K562 (cell line): Measurements from ENCODE around the gene HMGB1. TPM values are rescaled to one million over a fixed set of nuclear protein-coding genes. Genes with fewer than 3 reads are reported as not detected.

ENCODE experiments used
- ATAC-seq: fragments of 200-7000 bp; cut with Tn5 transposase; 3 replicates; pipeline ENCODE4 v1.9.1; 2020; ENCODE audit warnings: moderate library complexity
- BruUV-seq: library from RNA; stranded (reverse); fragments of 400-500 nt; replicated peaks from 2 replicates; lab custom pipeline; 2021; lab: Mats Ljungman, UMichigan
- CTCF ChIA-PET: fragments of 300-600 bp; formaldehyde crosslinking; extraction: SDS; loops from one replicate; lab custom pipeline; 2021; ENCODE audit warnings: low intra/inter-chr PET ratio; lab: Yijun Ruan, JAX
- POLR2A ChIA-PET: fragments of 300-600, 350-650 bp; sonication (Branson Sonifier 250); formaldehyde crosslinking; extraction: SDS; loops from one replicate; lab custom pipeline; 2021; ENCODE audit warnings: antibody characterized with exemption, inconsistent platforms; lab: Yijun Ruan, JAX
- DNase-seq, 4 experiments: peaks; one replicate each; pipeline versions ENCODE4 v3.0.0 to v3.0.0-alpha.2; 2011 to 2018; ENCODE audit warnings: low spot score in 3 of 4, mixed read lengths in 3 of 4; ENCODE audit errors: extremely low read depth in 1 of 4
- FAIRE-seq: peaks from 2 replicates; lab custom pipeline; 2011; peaks lifted over from hg19 to GRCh38; lab: Jason Lieb, UNC
- H2AFZ ChIP-seq: 2 replicates; pipeline ENCODE4 v1.6.0; 2011; ENCODE audit warnings: low read depth, low read length, control low read depth, inconsistent platforms
- H3K27ac ChIP-seq: fragments of 200-600 bp; 3 replicates; pipeline ENCODE4 v1.8.0; 2011; ENCODE audit warnings: low read depth, mild to moderate bottlenecking, control low read depth, inconsistent platforms, low read length, moderate library complexity, mixed read lengths; ENCODE audit errors: extremely low read depth
- H3K27me3 ChIP-seq, 2 experiments: fragments of 300-600 bp in 1 of 2; 2 replicates in 1 of 2; 3 replicates in 1 of 2; pipeline versions ENCODE4 v1.6.0 to v1.8.0; 2011; ENCODE audit warnings: inconsistent platforms in 2 of 2, low read length in 2 of 2, mild to moderate bottlenecking in 1 of 2, mixed read lengths in 1 of 2, moderate library complexity in 1 of 2; ENCODE audit not compliant: control insufficient read depth in 2 of 2, insufficient read depth in 2 of 2
- H3K36me3 ChIP-seq: fragments of 300-600 bp; 3 replicates; pipeline ENCODE4 v1.8.0; 2011; ENCODE audit warnings: mild to moderate bottlenecking, low read length, inconsistent platforms; ENCODE audit not compliant: control insufficient read depth, insufficient read depth
- H3K4me1 ChIP-seq, 2 experiments: fragments of 200-600 bp in 1 of 2; replicated peaks in 1 of 2; 2 replicates in 1 of 2; 3 replicates in 1 of 2; pipeline versions ENCODE4 v1.5.1 to v1.8.0; 2011; ENCODE audit warnings: inconsistent platforms in 2 of 2, low read length in 2 of 2, mild to moderate bottlenecking in 1 of 2, mixed read lengths in 1 of 2, moderate library complexity in 1 of 2; ENCODE audit not compliant: control insufficient read depth in 2 of 2, insufficient read depth in 2 of 2
- H3K4me2 ChIP-seq: 2 replicates; pipeline ENCODE4 v1.6.1; 2011; ENCODE audit warnings: low read length, control low read depth, inconsistent platforms, mixed read lengths; ENCODE audit not compliant: insufficient read depth
- H3K4me3 ChIP-seq: fragments of 200-600 bp; sonication (generic), shearing (Covaris generic); 2 replicates; pipeline ENCODE4 v1.5.1; 2016; ENCODE audit warnings: control low read depth, inconsistent platforms
- H3K79me2 ChIP-seq: fragments of 200-600 bp; 3 replicates; pipeline ENCODE4 v1.8.0; 2011; ENCODE audit warnings: low read length, inconsistent platforms; ENCODE audit not compliant: control insufficient read depth, insufficient read depth
- H3K9ac ChIP-seq, 2 experiments: 2 replicates each; pipeline versions ENCODE4 v1.6.0 to v1.6.1; 2011; ENCODE audit warnings: low read depth in 2 of 2, low read length in 2 of 2, control low read depth in 1 of 2, inconsistent platforms in 1 of 2, mild to moderate bottlenecking in 1 of 2, mixed read lengths in 1 of 2; ENCODE audit not compliant: insufficient read depth in 1 of 2
- H3K9me1 ChIP-seq: one replicate; pipeline ENCODE4 v1.6.0; 2011; ENCODE audit warnings: inconsistent platforms, mild to moderate bottlenecking, low read length, moderate library complexity; ENCODE audit not compliant: control insufficient read depth, insufficient read depth
- H3K9me3 ChIP-seq: replicated peaks from 2 replicates; pipeline ENCODE4 v1.5.1; 2011; ENCODE audit warnings: low read depth, low read length, inconsistent platforms; ENCODE audit not compliant: control insufficient read depth, insufficient read depth
- H4K20me1 ChIP-seq: replicated peaks from 2 replicates; pipeline ENCODE4 v1.6.1; 2011; ENCODE audit warnings: low read length, inconsistent platforms, mixed read lengths; ENCODE audit not compliant: control insufficient read depth, insufficient read depth
- CTCF ChIP-seq, 3 experiments: IDR thresholded peaks in 2 of 3; conservative IDR thresholded peaks in 1 of 3; 2 replicates each; pipeline ENCODE4 v1.5.1; 2011 to 2012; ENCODE audit warnings: low read length in 3 of 3, mild to moderate bottlenecking in 3 of 3, control low read depth in 2 of 3, improper control_type of control experiment in 1 of 3, inconsistent platforms in 1 of 3, low read depth in 1 of 3, mixed read lengths in 1 of 3, moderate library complexity in 1 of 3; ENCODE audit not compliant: insufficient read depth in 2 of 3
- ETV5 ChIP-seq: sonication (generic); formaldehyde crosslinking; IDR thresholded peaks from 2 replicates; pipeline ENCODE4 v1.4.0; 2020; ENCODE audit warnings: low read depth, mild to moderate bottlenecking, missing genetic modification reagents
- HLTF ChIP-seq: fragments of 450-650 bp; IDR thresholded peaks from 2 replicates; pipeline ENCODE4 v1.6.1; 2016
- RBM15 ChIP-seq: fragments of 200-400 bp; formaldehyde crosslinking; IDR thresholded peaks from 2 replicates; pipeline ENCODE4 v1.6.1; 2018; ENCODE audit warnings: mild to moderate bottlenecking, low read length, moderate library complexity; ENCODE audit not compliant: insufficient read depth
- whole genome bisulfite sequencing: fragments of 100-300 bp; shearing (Covaris generic); methylation state at CpG from one replicate; pipeline ENCODE4 v1.1.6; 2016; ENCODE audit warnings: low coverage, mixed read lengths; ENCODE audit not compliant: insufficient coverage; ENCODE audit errors: missing lambda C conversion rate; 5-methylcytosine and 5-hydroxymethylcytosine counted together
- in situ Hi-C: fragments of 300-500 bp; cut with MboI; formaldehyde crosslinking; loops from 4 replicates; pipeline ENCODE4 v1.15.0; 2018; ENCODE audit warnings: inconsistent platforms, mixed read lengths
- intact Hi-C: fragments of 100-400 bp; cut with micrococcal nuclease; formaldehyde crosslinking; loops from 2 replicates; pipeline ENCODE4 v1.14.2; 2022
- polyA plus RNA-seq, 8 experiments: library from polyadenylated mRNA; depleted of rRNA in 4 of 8; stranded (reverse) in 5 of 8; unstranded in 3 of 8; fragments of >200 nt; fragmentation: Nextera tagmentation in 2 of 8; fragmentation: Illumina TruSeq in 1 of 8; extraction: Ambion mirVana in 2 of 8; extraction: Trizol in 1 of 8; gene quantifications; 2 replicates each; pipeline versions ENCODE4 v1.2.1 to v1.2.3, GENCODE V29; 2011 to 2014; ENCODE audit warnings: inconsistent platforms in 1 of 8, missing spikeins in 1 of 8
- total RNA-seq, 7 experiments: library from RNA; depleted of rRNA in 6 of 7; stranded (reverse); fragments of >200 nt in 6 of 7; fragmentation: Illumina TruSeq in 2 of 7; extraction: Trizol in 2 of 7; gene quantifications; 2 replicates each; pipeline versions ENCODE4 v1.2.1 to v1.2.3, GENCODE V29; 2011 to 2021; ENCODE audit warnings: low replicate concordance in 1 of 7

Gene HMGB1
- total and polyA plus RNA-seq, 9 of the 15 experiments (the other 6 are each of a cell fraction or from before 2014, with no cell fraction given) = 442 to 1,896 (median 933) TPM

GRCh38 chr13:30423891-30424290 lies 41.8 kb downstream of the HMGB1 start:
- no peak for TF ChIP-seq ETV5 (CRISPR knock-in tag)
- no peak for TF ChIP-seq RBM15
- TF ChIP-seq HLTF = no peak
- TF ChIP-seq CTCF (IDR thresholded peaks at IDR 0.05 in 2 of 3, conservative IDR thresholded peaks at IDR 0.05 in 1 of 3; ENCODE audit: insufficient read depth in 2 of 3, low read depth in 1 of 3, low read length in 3 of 3) = no peak
- ChIA-PET CTCF (no interaction called here), POLR2A (interaction anchor here (0.7 kb wide), 1 partner anchor 15 kb away, joined by 3 read pairs; no protein-coding TSS in a partner anchor)

More at GRCh38 chr13:30423891-30424290, 41.8 kb downstream of the HMGB1 start:
- H3K4me1 ChIP-seq = peaks cover 4 to 7% of the 10 kb centered on the region in 2 experiments; a peak in 4 of 5 replicates
- intact Hi-C loops (no loop called here), in situ Hi-C loops (no loop called here)
- H3K9me3 ChIP-seq = no peaks in the 10 kb centered on the region
- H3K9me1 ChIP-seq = no peaks in the 10 kb centered on the region
- ATAC-seq (no peak), DNase-seq (no peak), FAIRE-seq (no peak)
- H3K9ac ChIP-seq = no peak overlapping the region
- H3K4me2 ChIP-seq = no peak overlapping the region
- BruUV-seq = no TSS peak
- no peaks in the 10 kb centered on the region for H3K79me2 ChIP-seq
- H3K27ac ChIP-seq = no peak overlapping the region
- no peak overlapping the region for H2AFZ ChIP-seq
- WGBS = 11% methylated on average over 3 of the region's 3 CpGs
- no peaks in the 10 kb centered on the region for H3K27me3 ChIP-seq
- no peaks in the 10 kb centered on the region for H4K20me1 ChIP-seq
- no peak overlapping the region for H3K4me3 ChIP-seq
- H3K36me3 ChIP-seq = no peaks in the 10 kb centered on the region
